ENCODE measurements around the gene TPST1.

The TPST1 gene

DNA sequence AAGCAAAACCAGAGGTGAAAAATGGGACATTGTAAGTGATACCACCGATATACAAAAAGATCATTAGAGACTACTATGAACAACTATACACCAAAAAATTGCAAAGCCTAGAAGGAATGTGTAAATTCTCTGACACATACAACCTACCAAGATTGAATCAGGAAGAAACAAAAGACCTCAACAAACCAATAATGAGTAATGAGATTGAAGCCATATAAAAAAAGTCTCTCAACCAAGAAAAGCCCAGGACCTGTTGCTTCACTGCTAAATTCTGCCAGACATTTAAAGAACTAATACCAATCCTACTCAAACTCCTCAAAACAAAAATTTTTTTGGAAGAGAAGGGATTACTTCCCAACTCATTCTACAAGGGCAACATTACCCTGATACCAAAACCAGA lies 134.0 kb downstream of the TPST1 start:
- Histone ChIP-seq H3K36me3 (ENCODE audit: insufficient read depth, low read length) (no peaks in the 10 kb centered on the region), H3K4me1 (ENCODE audit: insufficient read depth, low read length) (no peaks in the 10 kb centered on the region), H2AFZ (ENCODE audit: low read depth, low read length) (no peak overlapping the region), H3K4me3 (ENCODE audit: low read depth in 1 of 2, low read length in 2 of 2) (no peak overlapping the region), H3K27ac (ENCODE audit: low read length) (no peak overlapping the region), H4K20me1 (ENCODE audit: insufficient read depth, low read length) (no peaks in the 10 kb centered on the region), H3K79me2 (ENCODE audit: insufficient read depth, low read length) (no peaks in the 10 kb centered on the region), H3K9ac (ENCODE audit: low read depth, low read length) (no peak overlapping the region), H3K4me2 (ENCODE audit: insufficient read depth, low read length) (no peak overlapping the region), H3K27me3 (ENCODE audit: insufficient read depth, low read length, poor library complexity) (no peaks in the 10 kb centered on the region), H3K9me3 (ENCODE audit: insufficient read depth, low read length, severe bottlenecking) (peaks cover 8% of the 10 kb centered on the region)
- ATAC-seq (ENCODE audit: insufficient read depth, low read depth) (no peak), DNase-seq (no peak)
- no peak for TF ChIP-seq EZH2 (IDR thresholded peaks at IDR 0.05; ENCODE audit: borderline replicate concordance, low read depth, low read length, severe bottlenecking)
- TF ChIP-seq, protein P1, sequence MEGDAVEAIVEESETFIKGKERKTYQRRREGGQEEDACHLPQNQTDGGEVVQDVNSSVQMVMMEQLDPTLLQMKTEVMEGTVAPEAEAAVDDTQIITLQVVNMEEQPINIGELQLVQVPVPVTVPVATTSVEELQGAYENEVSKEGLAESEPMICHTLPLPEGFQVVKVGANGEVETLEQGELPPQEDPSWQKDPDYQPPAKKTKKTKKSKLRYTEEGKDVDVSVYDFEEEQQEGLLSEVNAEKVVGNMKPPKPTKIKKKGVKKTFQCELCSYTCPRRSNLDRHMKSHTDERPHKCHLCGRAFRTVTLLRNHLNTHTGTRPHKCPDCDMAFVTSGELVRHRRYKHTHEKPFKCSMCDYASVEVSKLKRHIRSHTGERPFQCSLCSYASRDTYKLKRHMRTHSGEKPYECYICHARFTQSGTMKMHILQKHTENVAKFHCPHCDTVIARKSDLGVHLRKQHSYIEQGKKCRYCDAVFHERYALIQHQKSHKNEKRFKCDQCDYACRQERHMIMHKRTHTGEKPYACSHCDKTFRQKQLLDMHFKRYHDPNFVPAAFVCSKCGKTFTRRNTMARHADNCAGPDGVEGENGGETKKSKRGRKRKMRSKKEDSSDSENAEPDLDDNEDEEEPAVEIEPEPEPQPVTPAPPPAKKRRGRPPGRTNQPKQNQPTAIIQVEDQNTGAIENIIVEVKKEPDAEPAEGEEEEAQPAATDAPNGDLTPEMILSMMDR (IDR thresholded peaks at IDR 0.05; ENCODE audit: borderline replicate concordance, extremely low read depth, low read length, poor library complexity, severe bottlenecking) = no peak

DNA sequence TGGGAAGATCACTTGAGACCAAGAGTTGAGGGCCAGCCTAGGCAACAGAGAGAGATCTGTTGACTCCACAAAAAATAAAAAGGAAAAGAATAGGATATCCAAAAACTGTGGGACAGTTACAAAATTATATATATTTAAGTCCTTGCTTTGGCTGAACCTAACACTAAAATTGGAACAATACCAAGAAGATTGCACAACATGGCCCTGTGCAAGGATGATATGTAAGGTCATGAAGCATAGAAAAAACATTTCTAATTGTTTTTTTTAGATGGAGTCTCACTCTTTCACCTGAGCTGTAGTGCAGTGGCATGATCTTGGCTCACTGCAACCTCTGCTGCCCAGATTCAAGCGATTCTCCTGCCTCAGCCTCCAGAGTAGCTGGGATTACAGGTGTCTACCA lies 139.0 kb downstream of the TPST1 start:
- DNase-seq (no peak), ATAC-seq (ENCODE audit: insufficient read depth, low read depth) (no peak)
- H3K9me3 ChIP-seq (ENCODE audit: insufficient read depth, low read length, severe bottlenecking) = no peaks in the 10 kb centered on the region
- H3K4me2 ChIP-seq (ENCODE audit: insufficient read depth, low read length) = no peak overlapping the region
- H3K9ac ChIP-seq (ENCODE audit: low read depth, low read length) = no peak overlapping the region
- no peaks in the 10 kb centered on the region for H3K36me3 ChIP-seq (ENCODE audit: insufficient read depth, low read length)
- no peaks in the 10 kb centered on the region for H3K27me3 ChIP-seq (ENCODE audit: insufficient read depth, low read length, poor library complexity)
- H4K20me1 ChIP-seq (ENCODE audit: insufficient read depth, low read length) = no peaks in the 10 kb centered on the region
- H3K4me3 ChIP-seq (ENCODE audit: low read depth in 1 of 2, low read length in 2 of 2) = no peak overlapping the region
- no peak overlapping the region for H2AFZ ChIP-seq (ENCODE audit: low read depth, low read length)
- no peaks in the 10 kb centered on the region for H3K79me2 ChIP-seq (ENCODE audit: insufficient read depth, low read length)
- TF ChIP-seq, protein P1 (IDR thresholded peaks at IDR 0.05; ENCODE audit: borderline replicate concordance, extremely low read depth, low read length, poor library complexity, severe bottlenecking) = no peak
- no peak for TF ChIP-seq EZH2 (IDR thresholded peaks at IDR 0.05; ENCODE audit: borderline replicate concordance, low read depth, low read length, severe bottlenecking)
- H3K4me1 ChIP-seq (ENCODE audit: insufficient read depth, low read length) = no peaks in the 10 kb centered on the region
- no peak overlapping the region for H3K27ac ChIP-seq (ENCODE audit: low read length)

DNA sequence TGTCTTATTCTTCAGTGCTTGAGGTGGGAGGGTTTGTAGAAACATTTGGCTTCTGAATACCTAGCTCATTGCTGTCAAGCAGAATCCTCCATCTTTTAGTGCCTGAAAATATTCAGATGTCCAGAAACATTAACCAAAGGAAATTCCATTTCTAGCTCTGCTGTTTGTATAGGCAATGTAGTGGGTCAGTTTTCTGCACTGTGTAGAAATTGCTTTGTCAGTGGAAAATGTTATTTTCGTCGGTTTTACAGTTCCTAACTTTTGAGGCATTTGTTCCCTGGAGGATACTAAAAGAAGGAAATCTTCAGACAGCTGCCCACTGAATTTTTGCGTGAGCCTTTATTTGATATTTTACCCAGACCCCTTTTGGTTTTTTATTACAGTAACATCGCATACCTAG lies 143.4 kb downstream of the TPST1 start:
- no peak for ATAC-seq (ENCODE audit: insufficient read depth, low read depth)
- Histone ChIP-seq H3K9ac (ENCODE audit: low read depth, low read length) (no peak overlapping the region), H2AFZ (ENCODE audit: low read depth, low read length) (no peak overlapping the region), H3K4me3 (ENCODE audit: low read depth in 1 of 2, low read length in 2 of 2) (no peak overlapping the region), H3K9me3 (ENCODE audit: insufficient read depth, low read length, severe bottlenecking) (no peaks in the 10 kb centered on the region), H3K27me3 (ENCODE audit: insufficient read depth, low read length, poor library complexity) (peaks cover 15% of the 10 kb centered on the region), H3K79me2 (ENCODE audit: insufficient read depth, low read length) (no peaks in the 10 kb centered on the region), H3K4me1 (ENCODE audit: insufficient read depth, low read length) (no peaks in the 10 kb centered on the region), H3K36me3 (ENCODE audit: insufficient read depth, low read length) (no peaks in the 10 kb centered on the region), H4K20me1 (ENCODE audit: insufficient read depth, low read length) (no peaks in the 10 kb centered on the region), H3K4me2 (ENCODE audit: insufficient read depth, low read length) (no peak overlapping the region), H3K27ac (ENCODE audit: low read length) (no peak overlapping the region)
- TF ChIP-seq, protein P1 (IDR thresholded peaks at IDR 0.05; ENCODE audit: borderline replicate concordance, extremely low read depth, low read length, poor library complexity, severe bottlenecking) = no peak
- TF ChIP-seq EZH2 (IDR thresholded peaks at IDR 0.05; ENCODE audit: borderline replicate concordance, low read depth, low read length, severe bottlenecking) = no peak
- no peak for DNase-seq

DNA sequence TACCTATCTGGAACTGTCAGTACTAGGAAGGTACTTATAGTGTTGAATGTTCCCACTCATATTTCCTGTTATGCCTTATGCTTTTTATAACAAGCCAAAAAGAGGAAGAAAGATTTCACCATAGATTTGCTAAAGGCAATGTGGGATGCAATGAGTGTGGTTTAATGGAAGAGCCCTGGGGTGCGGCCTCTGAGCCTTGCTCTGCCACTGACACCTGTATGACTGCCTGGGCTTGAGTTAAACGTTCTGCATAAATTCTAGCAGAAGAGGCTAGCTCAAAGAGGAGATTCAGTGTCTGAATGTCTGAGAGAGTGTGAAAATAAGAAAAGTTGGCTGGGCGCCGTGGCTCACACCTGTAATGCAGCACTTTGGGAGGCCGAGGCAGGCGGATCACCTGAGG lies 143.8 kb downstream of the TPST1 start:
- Histone ChIP-seq H3K36me3 (ENCODE audit: insufficient read depth, low read length) (no peaks in the 10 kb centered on the region), H3K4me2 (ENCODE audit: insufficient read depth, low read length) (no peak overlapping the region), H4K20me1 (ENCODE audit: insufficient read depth, low read length) (no peaks in the 10 kb centered on the region), H3K4me1 (ENCODE audit: insufficient read depth, low read length) (no peaks in the 10 kb centered on the region), H3K27ac (ENCODE audit: low read length) (no peak overlapping the region), H3K4me3 (ENCODE audit: low read depth in 1 of 2, low read length in 2 of 2) (no peak overlapping the region), H3K27me3 (ENCODE audit: insufficient read depth, low read length, poor library complexity) (peaks cover 18% of the 10 kb centered on the region), H3K9ac (ENCODE audit: low read depth, low read length) (no peak overlapping the region), H2AFZ (ENCODE audit: low read depth, low read length) (no peak overlapping the region), H3K79me2 (ENCODE audit: insufficient read depth, low read length) (no peaks in the 10 kb centered on the region), H3K9me3 (ENCODE audit: insufficient read depth, low read length, severe bottlenecking) (no peaks in the 10 kb centered on the region)
- TF ChIP-seq EZH2 (IDR thresholded peaks at IDR 0.05; ENCODE audit: borderline replicate concordance, low read depth, low read length, severe bottlenecking) = no peak
- TF ChIP-seq, protein P1 (IDR thresholded peaks at IDR 0.05; ENCODE audit: borderline replicate concordance, extremely low read depth, low read length, poor library complexity, severe bottlenecking) = no peak
- no peak for ATAC-seq (ENCODE audit: insufficient read depth, low read depth)
- no peak for DNase-seq
